ENCODE measurements around the gene SMC1A. TPM values are rescaled to one million over a fixed set of nuclear protein-coding genes. Genes with fewer than 3 reads are reported as not detected.

The SMC1A gene
- total and polyA plus RNA-seq, 5 donors from 2014 or later = 37.1 to 74.9 (median 47.4) TPM

- Mint-ChIP-seq H3K36me3 (no peaks in the 10 kb centered on the region), H3K27me3 (peaks cover 24% of the 10 kb centered on the region), H3K27ac (no peak overlapping the region), H3K9me3 (peaks cover 0 to 5% (median 0%) of the 10 kb centered on the region in 7 donors), H3K4me3 (no peak overlapping the region), H3K4me1 (no peaks in the 10 kb centered on the region)
- Histone ChIP-seq H3K4me3 (ENCODE audit: low read depth, low read length) (no peak overlapping the region), H3K9me3 (ENCODE audit: control insufficient read depth in 2 of 2, low read length in 2 of 2) (no peaks in the 10 kb centered on the region), H3K27ac (ENCODE audit: insufficient read depth, low read length, poor library complexity, severe bottlenecking) (no peak overlapping the region), H3K36me3 (ENCODE audit: control insufficient read depth, insufficient read depth, low read length) (no peaks in the 10 kb centered on the region), H3K27me3 (ENCODE audit: control insufficient read depth, insufficient read depth, low read length) (no peaks in the 10 kb centered on the region), H3K4me1 (ENCODE audit: control insufficient read depth, insufficient read depth, low read length, poor library complexity, severe bottlenecking) (no peaks in the 10 kb centered on the region)
- DNase-seq (no peak), ATAC-seq (ENCODE audit: low read depth in 2 of 2) (no peak)
Measured at GRCh38 chrX:53333853-53334252, 88.6 kb downstream of the SMC1A start.

- ATAC-seq (ENCODE audit: low read depth in 2 of 2) (no peak), DNase-seq (no peak)
- Mint-ChIP-seq H3K27me3 (peaks cover 35% of the 10 kb centered on the region), H3K9me3 (peaks cover 0 to 5% (median 0%) of the 10 kb centered on the region in 7 donors), H3K27ac (no peak overlapping the region), H3K4me1 (no peaks in the 10 kb centered on the region), H3K36me3 (no peaks in the 10 kb centered on the region), H3K4me3 (no peak overlapping the region)
- no peaks in the 10 kb centered on the region for H3K36me3 ChIP-seq (ENCODE audit: control insufficient read depth, insufficient read depth, low read length)
- H3K27ac ChIP-seq (ENCODE audit: insufficient read depth, low read length, poor library complexity, severe bottlenecking) = no peak overlapping the region
- H3K27me3 ChIP-seq (ENCODE audit: control insufficient read depth, insufficient read depth, low read length) = peaks cover 3% of the 10 kb centered on the region
- no peaks in the 10 kb centered on the region for H3K4me1 ChIP-seq (ENCODE audit: control insufficient read depth, insufficient read depth, low read length, poor library complexity, severe bottlenecking)
- H3K9me3 ChIP-seq (ENCODE audit: control insufficient read depth in 2 of 2, low read length in 2 of 2) = no peaks in the 10 kb centered on the region
- no peak overlapping the region for H3K4me3 ChIP-seq (ENCODE audit: low read depth, low read length)
Measured at GRCh38 chrX:53332204-53332603, 90.2 kb downstream of the SMC1A start.

- Mint-ChIP-seq H3K4me3 (no peak overlapping the region), H3K36me3 (no peaks in the 10 kb centered on the region), H3K9me3 (peaks cover 0 to 5% (median 0%) of the 10 kb centered on the region in 7 donors), H3K4me1 (peaks cover 0 to 2% (median 0%) of the 10 kb centered on the region in 4 donors), H3K27me3 (peaks cover 37% of the 10 kb centered on the region), H3K27ac (no peak overlapping the region)
- no peak for DNase-seq
- no peak for ATAC-seq (ENCODE audit: low read depth in 2 of 2)
- Histone ChIP-seq H3K9me3 (ENCODE audit: control insufficient read depth in 2 of 2, low read length in 2 of 2) (no peaks in the 10 kb centered on the region), H3K27me3 (ENCODE audit: control insufficient read depth, insufficient read depth, low read length) (peaks cover 11% of the 10 kb centered on the region), H3K4me3 (ENCODE audit: low read depth, low read length) (no peak overlapping the region), H3K4me1 (ENCODE audit: control insufficient read depth, insufficient read depth, low read length, poor library complexity, severe bottlenecking) (no peaks in the 10 kb centered on the region), H3K27ac (ENCODE audit: insufficient read depth, low read length, poor library complexity, severe bottlenecking) (no peak overlapping the region), H3K36me3 (ENCODE audit: control insufficient read depth, insufficient read depth, low read length) (no peaks in the 10 kb centered on the region)
Measured at GRCh38 chrX:53330331-53330730, 92.1 kb downstream of the SMC1A start.

GRCh38 chrX:53324803-53325202 is 97.7 kb downstream of the SMC1A start:
- Histone ChIP-seq H3K4me1 (ENCODE audit: control insufficient read depth, insufficient read depth, low read length, poor library complexity, severe bottlenecking) (peaks cover 12% of the 10 kb centered on the region), H3K4me3 (ENCODE audit: low read depth, low read length) (no peak overlapping the region), H3K9me3 (ENCODE audit: control insufficient read depth in 2 of 2, low read length in 2 of 2) (no peaks in the 10 kb centered on the region), H3K27me3 (ENCODE audit: control insufficient read depth, insufficient read depth, low read length) (peaks cover 26% of the 10 kb centered on the region), H3K27ac (ENCODE audit: insufficient read depth, low read length, poor library complexity, severe bottlenecking) (no peak overlapping the region), H3K36me3 (ENCODE audit: control insufficient read depth, insufficient read depth, low read length) (no peaks in the 10 kb centered on the region)
- no peaks in the 10 kb centered on the region for H3K36me3 Mint-ChIP-seq
- DNase-seq (no peak), ATAC-seq (ENCODE audit: low read depth in 2 of 2) (no peak)
- H3K27ac Mint-ChIP-seq = no peak overlapping the region
- peaks cover 0 to 13% (median 5%) of the 10 kb centered on the region in 4 donors for H3K4me1 Mint-ChIP-seq
- peaks cover 51% of the 10 kb centered on the region for H3K27me3 Mint-ChIP-seq
- no peak overlapping the region for H3K4me3 Mint-ChIP-seq
- peaks cover 0 to 3% (median 0%) of the 10 kb centered on the region in 7 donors for H3K9me3 Mint-ChIP-seq

Other genes starting within 250 kb of the SMC1A start
- gene KDM5C, start 197.4 kb downstream of the SMC1A start, total RNA-seq = 358 TPM
- 10 to 100 TPM; 22.0 to 34.8 (median 27.8) TPM for gene KDM5C, start 197.4 kb downstream of the SMC1A start, polyA plus RNA-seq
- 0.39 TPM for gene IQSEC2, start 141.1 kb downstream of the SMC1A start, total RNA-seq
- under 1 TPM in 3 of 4 donors, not detected in 1; 0.15 to 0.42 (median 0.31) TPM for gene IQSEC2, start 141.1 kb downstream of the SMC1A start, polyA plus RNA-seq
- gene RIBC1, start 219 bp upstream of the SMC1A start, total RNA-seq = 1.8 TPM
- gene RIBC1, start 219 bp upstream of the SMC1A start, polyA plus RNA-seq = under 1 TPM in 3 of 4 donors, not detected in 1; 0.39 to 0.91 (median 0.75) TPM
- gene HSD17B10, start 11.7 kb upstream of the SMC1A start, total RNA-seq = 54.5 TPM
- gene HSD17B10, start 11.7 kb upstream of the SMC1A start, polyA plus RNA-seq = 100 to 1,000 TPM; 133 to 155 (median 147) TPM

Data from CD4-positive, CD25-positive, alpha-beta regulatory T cell (primary cell).